ENCODE data around the gene CRYBG3.

CRYBG3 gene

DNA sequence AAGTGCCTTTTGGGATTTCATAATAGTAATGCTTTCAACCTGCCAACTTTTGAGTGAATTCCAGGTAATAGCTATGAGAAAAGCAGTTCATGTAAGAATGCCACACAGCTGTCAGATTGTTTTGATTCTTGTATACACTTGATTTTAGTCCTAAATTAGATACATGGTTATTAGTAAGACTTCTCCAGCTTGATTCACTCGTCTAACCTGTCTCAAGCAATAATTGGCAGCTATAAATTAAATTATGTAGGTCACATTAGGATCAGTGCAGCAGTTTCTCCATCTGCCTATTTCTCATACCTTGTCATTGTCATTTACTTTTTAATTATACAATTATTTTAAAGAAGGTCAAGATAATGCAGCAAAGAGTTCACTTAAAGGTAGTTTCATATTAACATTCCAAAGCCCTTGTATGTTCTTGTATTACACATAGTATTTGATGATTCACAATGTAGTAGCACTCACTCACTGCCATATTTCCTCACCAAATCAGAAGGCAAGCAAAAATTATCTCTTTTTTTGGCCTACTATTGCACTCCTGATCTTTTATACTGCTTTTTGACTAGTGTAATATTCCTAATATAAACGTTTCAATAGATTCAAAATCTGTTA is 10.9 kb upstream of the CRYBG3 start:
- TF ChIP-seq POLR2AphosphoS5 (IDR thresholded peaks at IDR 0.05; ENCODE audit: low read depth, low read length) (no peak), SIN3A (IDR thresholded peaks at IDR 0.05; ENCODE audit: borderline replicate concordance, insufficient read depth, low read length) (no peak), TAF1 (IDR thresholded peaks at IDR 0.05; ENCODE audit: borderline replicate concordance, insufficient read depth, low read length) (no peak), FOXP2 (optimal IDR thresholded peaks at IDR 0.05; ENCODE audit: borderline replicate concordance, extremely low read depth, extremely low read length, insufficient read depth) (no peak)
- TF ChIP-seq, protein P1, sequence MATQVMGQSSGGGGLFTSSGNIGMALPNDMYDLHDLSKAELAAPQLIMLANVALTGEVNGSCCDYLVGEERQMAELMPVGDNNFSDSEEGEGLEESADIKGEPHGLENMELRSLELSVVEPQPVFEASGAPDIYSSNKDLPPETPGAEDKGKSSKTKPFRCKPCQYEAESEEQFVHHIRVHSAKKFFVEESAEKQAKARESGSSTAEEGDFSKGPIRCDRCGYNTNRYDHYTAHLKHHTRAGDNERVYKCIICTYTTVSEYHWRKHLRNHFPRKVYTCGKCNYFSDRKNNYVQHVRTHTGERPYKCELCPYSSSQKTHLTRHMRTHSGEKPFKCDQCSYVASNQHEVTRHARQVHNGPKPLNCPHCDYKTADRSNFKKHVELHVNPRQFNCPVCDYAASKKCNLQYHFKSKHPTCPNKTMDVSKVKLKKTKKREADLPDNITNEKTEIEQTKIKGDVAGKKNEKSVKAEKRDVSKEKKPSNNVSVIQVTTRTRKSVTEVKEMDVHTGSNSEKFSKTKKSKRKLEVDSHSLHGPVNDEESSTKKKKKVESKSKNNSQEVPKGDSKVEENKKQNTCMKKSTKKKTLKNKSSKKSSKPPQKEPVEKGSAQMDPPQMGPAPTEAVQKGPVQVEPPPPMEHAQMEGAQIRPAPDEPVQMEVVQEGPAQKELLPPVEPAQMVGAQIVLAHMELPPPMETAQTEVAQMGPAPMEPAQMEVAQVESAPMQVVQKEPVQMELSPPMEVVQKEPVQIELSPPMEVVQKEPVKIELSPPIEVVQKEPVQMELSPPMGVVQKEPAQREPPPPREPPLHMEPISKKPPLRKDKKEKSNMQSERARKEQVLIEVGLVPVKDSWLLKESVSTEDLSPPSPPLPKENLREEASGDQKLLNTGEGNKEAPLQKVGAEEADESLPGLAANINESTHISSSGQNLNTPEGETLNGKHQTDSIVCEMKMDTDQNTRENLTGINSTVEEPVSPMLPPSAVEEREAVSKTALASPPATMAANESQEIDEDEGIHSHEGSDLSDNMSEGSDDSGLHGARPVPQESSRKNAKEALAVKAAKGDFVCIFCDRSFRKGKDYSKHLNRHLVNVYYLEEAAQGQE (IDR thresholded peaks at IDR 0.05; ENCODE audit: insufficient read depth in 1 of 2, low read depth in 2 of 2, low read length in 2 of 2), result no peak

GRCh38 chr3:97815149-97815917 is 6.5 kb upstream of the CRYBG3 start:
- no peak for TF ChIP-seq FOXP2 (optimal IDR thresholded peaks at IDR 0.05; ENCODE audit: borderline replicate concordance, extremely low read depth, extremely low read length, insufficient read depth)
- TF ChIP-seq, protein P1 (IDR thresholded peaks at IDR 0.05; ENCODE audit: insufficient read depth in 1 of 2, low read depth in 2 of 2, low read length in 2 of 2), result no peak

GRCh38 chr3:97816811-97817210 is 5.0 kb upstream of the CRYBG3 start:
- TF ChIP-seq POLR2AphosphoS5 (IDR thresholded peaks at IDR 0.05; ENCODE audit: low read depth, low read length) (no peak), TAF1 (IDR thresholded peaks at IDR 0.05; ENCODE audit: borderline replicate concordance, insufficient read depth, low read length) (no peak), SIN3A (IDR thresholded peaks at IDR 0.05; ENCODE audit: borderline replicate concordance, insufficient read depth, low read length) (no peak), FOXP2 (optimal IDR thresholded peaks at IDR 0.05; ENCODE audit: borderline replicate concordance, extremely low read depth, extremely low read length, insufficient read depth) (no peak)
- TF ChIP-seq, protein P1 (IDR thresholded peaks at IDR 0.05; ENCODE audit: insufficient read depth in 1 of 2, low read depth in 2 of 2, low read length in 2 of 2), result no peak

DNA sequence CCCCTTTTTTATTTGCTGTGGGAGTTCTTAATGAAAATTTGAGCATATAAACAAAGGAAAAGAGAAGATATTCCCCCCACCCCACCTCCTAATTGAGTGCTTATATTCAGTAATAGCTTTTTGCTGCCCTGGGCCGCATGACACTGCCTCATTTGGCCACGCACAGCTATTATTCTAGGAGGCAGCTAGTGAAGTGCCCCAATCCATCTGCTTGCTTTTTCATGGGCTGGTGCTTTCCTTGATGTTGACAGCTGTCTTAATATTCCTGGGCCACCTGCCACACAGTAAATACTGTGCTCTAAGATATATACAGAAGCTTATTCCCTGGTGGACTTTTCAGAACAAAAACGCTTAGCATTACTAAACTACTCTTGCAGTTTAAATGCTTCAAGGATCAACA is 3.8 kb upstream of the CRYBG3 start:
- TF ChIP-seq TAF1 (IDR thresholded peaks at IDR 0.05; ENCODE audit: borderline replicate concordance, insufficient read depth, low read length) (no peak), SIN3A (IDR thresholded peaks at IDR 0.05; ENCODE audit: borderline replicate concordance, insufficient read depth, low read length) (no peak), POLR2AphosphoS5 (IDR thresholded peaks at IDR 0.05; ENCODE audit: low read depth, low read length) (no peak), FOXP2 (optimal IDR thresholded peaks at IDR 0.05; ENCODE audit: borderline replicate concordance, extremely low read depth, extremely low read length, insufficient read depth) (no peak)
- TF ChIP-seq, protein P1 (IDR thresholded peaks at IDR 0.05; ENCODE audit: insufficient read depth in 1 of 2, low read depth in 2 of 2, low read length in 2 of 2), result no peak
